Mammary microvascular endothelial cell (primary cell): Measurements from ENCODE around the gene RBM19. TPM values are rescaled to one million over a fixed set of nuclear protein-coding genes. Genes with fewer than 3 reads are reported as not detected.

Source experiments
- total RNA-seq: library from RNA; depleted of rRNA; stranded (reverse); fragments of >200 nt; gene quantifications from 2 replicates; pipeline ENCODE4 v1.2.3, GENCODE V29; 2015

RBM19 gene
- total RNA-seq = 25.1 and 28.3 TPM in 2 replicates

DNA sequence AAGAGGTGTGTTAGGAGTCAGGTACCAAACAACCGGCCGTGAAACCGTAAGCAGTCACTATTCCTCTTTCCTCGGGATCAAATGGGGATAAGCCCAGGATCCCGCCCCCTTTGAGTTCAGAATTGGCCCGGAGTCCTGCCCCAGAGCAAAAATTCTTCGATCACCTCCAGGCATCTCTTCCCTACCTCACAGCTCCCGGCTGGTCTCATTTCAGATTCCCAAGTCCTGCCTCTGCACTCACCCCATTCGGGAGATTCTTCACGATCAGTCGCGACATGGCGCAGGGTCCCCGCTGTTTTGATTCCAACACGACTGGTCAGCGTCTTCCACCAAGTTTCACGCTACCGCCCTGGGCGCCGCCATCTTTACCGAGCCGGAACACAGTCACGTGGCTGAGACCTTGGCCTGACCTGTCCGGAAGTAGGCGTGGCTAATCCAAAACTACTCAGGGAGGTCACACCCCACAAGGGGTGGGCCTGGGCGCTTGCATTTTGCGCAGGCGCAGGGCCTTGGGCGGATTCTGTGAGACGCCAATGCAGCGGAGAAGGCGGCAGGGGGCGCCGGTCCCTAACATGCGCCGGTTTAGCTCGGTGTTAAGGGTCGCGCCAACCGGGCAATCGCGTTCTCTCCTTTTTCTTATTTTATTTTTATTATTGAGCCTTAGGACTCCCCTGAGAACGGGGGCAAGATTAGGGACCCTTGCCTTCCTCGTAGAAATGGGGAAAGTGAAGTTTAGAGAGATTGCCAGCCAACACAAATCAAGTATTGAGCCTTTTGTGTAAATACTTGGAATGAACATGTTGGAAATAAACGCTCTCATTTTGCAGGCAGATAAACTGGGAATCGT, at the start of gene RBM19:
Gene RBM19, minus strand, starts transcription at position 375 of the 847 bp plus-strand sequence. Its CDS starts 98 bp downstream, at position 277.

